Measurements from ENCODE around the gene BEST4.

Gene BEST4

DNA sequence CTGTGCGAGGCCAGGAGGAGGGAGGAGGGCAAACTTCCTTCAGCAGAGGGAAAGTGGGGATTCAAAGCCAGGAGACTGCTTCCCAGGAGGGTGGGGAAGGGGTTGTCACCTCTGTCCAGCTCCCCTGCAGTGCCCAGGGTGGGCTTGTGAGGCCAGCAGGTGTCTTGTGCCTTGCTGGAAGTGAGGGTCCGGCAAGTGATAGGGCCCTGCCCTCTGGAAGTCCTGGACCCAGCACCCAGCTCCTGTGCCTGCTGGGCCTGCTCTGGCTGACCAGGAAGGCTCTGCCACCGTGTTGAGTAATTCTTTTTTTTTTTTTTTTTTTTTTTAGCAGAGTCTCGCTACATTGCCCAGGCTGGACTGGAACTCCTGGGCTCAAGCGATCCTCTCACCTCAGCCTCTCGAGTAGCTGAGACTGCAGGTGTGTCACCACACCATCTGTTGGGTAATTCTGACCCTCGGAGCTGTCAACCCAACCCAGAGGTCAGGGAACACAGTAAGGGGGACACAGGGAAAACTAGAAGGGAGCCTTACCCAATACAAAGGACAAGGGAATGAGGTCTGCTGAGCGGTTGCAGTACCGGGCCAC lies 1.0 kb downstream of the BEST4 start:
- no peak for TF ChIP-seq CTCF (IDR thresholded peaks at IDR 0.05; ENCODE audit: borderline replicate concordance, control extremely low read depth, extremely low read depth, insufficient read depth, missing control alignments)

DNA sequence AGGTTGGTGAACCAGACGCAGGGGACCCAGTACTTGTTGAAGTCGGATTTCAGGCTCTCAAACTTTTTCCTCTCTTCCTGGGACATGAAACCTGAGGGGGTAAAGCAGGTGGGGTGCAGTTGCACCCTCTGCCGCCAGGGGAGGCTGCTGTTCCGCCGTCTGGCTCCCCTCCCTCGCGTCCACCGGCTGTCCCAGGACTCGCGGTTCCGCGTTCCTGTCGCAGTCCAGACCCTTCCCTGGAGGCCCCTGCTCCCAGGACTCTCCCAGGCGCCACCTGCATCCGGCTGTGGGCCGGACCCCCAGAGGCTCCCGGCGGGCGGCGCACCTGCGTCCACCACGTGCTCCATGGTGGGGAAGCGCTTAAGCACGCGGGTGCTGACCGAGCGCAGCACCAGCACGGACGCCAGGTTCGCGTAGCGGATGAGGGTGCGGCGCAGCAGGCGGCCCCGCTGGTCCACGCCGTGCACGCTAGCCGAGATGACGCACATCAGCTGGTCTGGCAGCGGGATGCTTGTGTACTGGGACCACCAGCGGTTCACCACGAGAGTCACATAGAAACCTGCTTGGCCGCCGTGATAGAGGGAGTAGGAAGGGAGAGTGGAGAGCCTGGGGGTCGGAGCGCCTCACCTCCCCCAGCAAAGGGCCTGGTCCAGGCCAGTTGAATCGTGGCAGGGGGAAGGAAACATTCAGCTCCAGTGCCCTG lies 1.7 kb downstream of the BEST4 start:
- peak; percentile 83 for DNase-seq (ENCODE audit: low spot score)
- in situ Hi-C loops (cut with MboI; ENCODE audit: low sequenced_read_pairs, unreplicated experiment) = no loop called here
- peak; percentile 94 for TF ChIP-seq CTCF (IDR thresholded peaks at IDR 0.05; ENCODE audit: borderline replicate concordance, control extremely low read depth, extremely low read depth, insufficient read depth, missing control alignments)

More for the DNA sequence above, 1.0 kb downstream of the BEST4 start:
- DNase-seq (ENCODE audit: low spot score) = no peak
- in situ Hi-C loops (cut with MboI; ENCODE audit: low sequenced_read_pairs, unreplicated experiment) = no loop called here

- no peak for TF ChIP-seq CTCF (IDR thresholded peaks at IDR 0.05; ENCODE audit: borderline replicate concordance, control extremely low read depth, extremely low read depth, insufficient read depth, missing control alignments)
- in situ Hi-C loops (cut with MboI; ENCODE audit: low sequenced_read_pairs, unreplicated experiment) = no loop called here
- no peak for DNase-seq (ENCODE audit: low spot score)
Observed at GRCh38 chr1:44785501-44786137, 2.4 kb downstream of the BEST4 start.

- in situ Hi-C loops (cut with MboI; ENCODE audit: low sequenced_read_pairs, unreplicated experiment) = no loop called here
- TF ChIP-seq CTCF (IDR thresholded peaks at IDR 0.05; ENCODE audit: borderline replicate concordance, control extremely low read depth, extremely low read depth, insufficient read depth, missing control alignments) = no peak
- DNase-seq (ENCODE audit: low spot score) = no peak
Observed at GRCh38 chr1:44785029-44785380, 3.0 kb downstream of the BEST4 start.

- TF ChIP-seq CTCF (IDR thresholded peaks at IDR 0.05; ENCODE audit: borderline replicate concordance, control extremely low read depth, extremely low read depth, insufficient read depth, missing control alignments) = no peak
- peak; percentile 67 for DNase-seq (ENCODE audit: low spot score)
- in situ Hi-C loops (cut with MboI; ENCODE audit: low sequenced_read_pairs, unreplicated experiment) = no loop called here
Observed at GRCh38 chr1:44784094-44785028, 3.6 kb downstream of the BEST4 start.

DNA sequence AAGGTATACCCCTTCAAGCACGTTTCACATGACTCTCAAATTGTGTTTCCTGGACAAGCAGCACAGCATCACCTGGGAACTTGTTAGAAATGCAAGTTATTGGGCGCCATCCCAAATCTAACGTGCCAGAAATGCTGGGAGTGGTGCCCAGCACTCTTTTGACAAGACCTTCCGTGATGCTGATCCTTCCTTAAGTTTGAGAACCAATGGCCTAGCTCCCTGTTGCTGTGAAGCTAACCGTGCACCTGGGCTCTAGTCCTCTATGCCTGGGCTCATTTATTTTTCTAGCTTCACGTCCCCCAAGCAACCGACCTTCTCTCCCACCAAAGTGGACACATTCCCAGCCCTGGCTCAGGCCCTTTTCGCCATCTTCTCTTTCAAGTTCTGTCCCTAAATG lies 4.3 kb downstream of the BEST4 start:
- in situ Hi-C loops (cut with MboI; ENCODE audit: low sequenced_read_pairs, unreplicated experiment) = no loop called here
- no peak for DNase-seq (ENCODE audit: low spot score)

More for the DNA sequence above, 4.3 kb downstream of the BEST4 start:
- no peak for TF ChIP-seq CTCF (IDR thresholded peaks at IDR 0.05; ENCODE audit: borderline replicate concordance, control extremely low read depth, extremely low read depth, insufficient read depth, missing control alignments)

Data from GM13976 (cell line).